ENCODE measurements around the gene TFPT.
A peak's percentile ranks its signal among the peaks of the same experiment; 100 is the strongest.

The TFPT gene

DNA sequence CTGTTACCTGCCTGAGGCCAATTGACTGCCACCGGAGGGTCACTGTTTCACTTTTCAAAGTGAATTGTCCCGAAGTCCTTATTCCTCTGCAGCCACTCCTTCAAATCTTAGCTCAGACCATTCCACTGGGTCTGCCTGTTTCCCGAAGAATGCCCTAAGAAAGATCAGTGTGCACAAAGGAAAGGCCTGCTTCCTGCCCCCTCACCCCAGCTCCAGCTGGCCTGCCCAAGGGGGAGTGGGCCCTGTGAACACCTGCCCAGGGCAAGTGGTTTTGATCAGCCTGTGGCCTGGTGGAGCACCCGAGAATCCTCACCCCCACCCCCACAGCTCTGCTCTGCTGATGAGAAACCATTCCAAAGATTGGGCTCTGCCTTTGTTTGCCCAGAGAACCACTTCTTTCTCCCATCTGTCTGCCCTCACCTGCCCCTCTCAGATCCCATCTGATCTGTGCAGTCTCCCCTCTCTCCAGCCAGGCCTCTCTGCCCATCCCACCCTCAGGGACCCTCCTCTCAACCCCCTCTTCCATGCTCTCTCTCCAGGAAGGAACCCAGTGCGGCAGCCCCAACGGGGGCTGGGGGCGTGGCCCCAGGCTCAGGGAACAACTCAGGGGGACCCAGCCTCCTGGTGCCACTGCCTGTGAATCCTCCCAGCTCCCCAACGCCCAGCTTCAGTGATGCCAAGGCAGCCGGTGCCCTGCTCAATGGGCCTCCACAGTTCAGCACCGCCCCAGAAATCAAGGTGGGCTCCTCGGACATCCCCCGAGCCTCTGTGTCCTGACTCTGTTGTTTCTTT lies 33.8 kb upstream of the TFPT start:
- DNase-seq (ENCODE audit: low read depth in 2 of 2) = no peak

DNA sequence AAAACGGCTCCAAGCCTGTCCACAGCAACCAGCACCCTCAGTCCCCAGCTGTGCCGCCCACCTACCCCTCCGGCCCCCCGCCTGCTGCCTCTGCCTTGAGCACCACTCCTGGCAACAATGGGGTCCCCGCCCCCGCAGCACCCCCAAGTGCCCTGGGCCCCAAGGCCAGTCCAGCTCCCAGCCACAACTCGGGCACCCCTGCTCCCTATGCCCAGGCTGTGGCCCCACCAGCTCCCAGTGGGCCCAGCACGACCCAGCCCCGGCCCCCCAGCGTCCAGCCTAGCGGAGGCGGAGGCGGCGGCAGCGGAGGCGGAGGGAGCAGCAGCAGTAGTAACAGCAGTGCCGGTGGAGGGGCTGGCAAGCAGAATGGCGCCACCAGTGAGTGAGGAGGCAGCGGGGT lies 32.7 kb upstream of the TFPT start:
- no peak for DNase-seq (ENCODE audit: low read depth in 2 of 2)

DNA sequence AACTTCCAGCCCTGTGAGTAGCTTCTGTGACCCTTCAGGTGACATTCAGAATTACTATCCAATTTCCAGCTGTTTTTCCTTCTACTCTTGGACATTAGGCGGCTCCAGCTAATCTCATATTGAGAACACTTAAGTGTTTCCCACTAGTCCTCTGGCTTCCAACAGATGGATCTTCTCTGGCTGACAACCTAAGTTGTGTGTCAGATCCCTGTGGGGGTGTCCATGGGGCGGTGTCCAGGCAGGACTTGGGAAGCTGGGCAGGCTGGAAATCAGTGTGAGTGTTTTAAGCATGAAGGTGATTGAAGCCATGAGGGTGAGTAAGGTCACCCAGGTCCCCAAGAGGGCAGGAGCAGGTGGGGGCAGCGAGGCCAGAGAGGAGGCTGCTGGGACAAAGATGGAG lies 32.2 kb upstream of the TFPT start:
- no peak for DNase-seq (ENCODE audit: low read depth in 2 of 2)

DNA sequence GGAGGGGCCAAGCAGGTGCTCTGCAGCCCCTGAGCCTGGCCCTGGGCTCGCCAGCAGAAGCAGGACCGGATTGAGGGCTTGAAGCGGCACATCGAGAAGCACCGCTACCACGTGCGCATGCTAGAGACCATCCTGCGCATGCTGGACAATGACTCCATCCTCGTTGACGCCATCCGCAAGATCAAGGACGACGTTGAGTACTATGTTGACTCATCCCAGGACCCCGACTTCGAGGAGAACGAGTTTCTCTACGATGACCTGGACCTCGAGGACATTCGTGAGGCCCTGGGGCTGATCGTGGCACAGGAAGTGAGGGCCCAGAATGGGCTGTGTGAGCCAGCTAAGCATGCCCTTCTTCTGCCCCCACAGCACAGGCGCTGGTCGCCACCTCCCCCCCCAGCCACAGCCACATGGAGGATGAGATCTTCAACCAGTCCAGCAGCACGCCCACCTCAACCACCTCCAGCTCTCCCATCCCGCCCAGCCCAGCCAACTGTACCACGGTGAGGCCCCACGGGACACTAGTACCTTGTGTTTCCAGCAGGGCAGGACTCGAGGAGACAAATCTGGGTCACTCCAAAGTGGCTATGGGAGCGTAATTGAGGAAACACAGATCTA lies 30.2 kb upstream of the TFPT start:
- no peak for DNase-seq (ENCODE audit: low read depth in 2 of 2)

DNA sequence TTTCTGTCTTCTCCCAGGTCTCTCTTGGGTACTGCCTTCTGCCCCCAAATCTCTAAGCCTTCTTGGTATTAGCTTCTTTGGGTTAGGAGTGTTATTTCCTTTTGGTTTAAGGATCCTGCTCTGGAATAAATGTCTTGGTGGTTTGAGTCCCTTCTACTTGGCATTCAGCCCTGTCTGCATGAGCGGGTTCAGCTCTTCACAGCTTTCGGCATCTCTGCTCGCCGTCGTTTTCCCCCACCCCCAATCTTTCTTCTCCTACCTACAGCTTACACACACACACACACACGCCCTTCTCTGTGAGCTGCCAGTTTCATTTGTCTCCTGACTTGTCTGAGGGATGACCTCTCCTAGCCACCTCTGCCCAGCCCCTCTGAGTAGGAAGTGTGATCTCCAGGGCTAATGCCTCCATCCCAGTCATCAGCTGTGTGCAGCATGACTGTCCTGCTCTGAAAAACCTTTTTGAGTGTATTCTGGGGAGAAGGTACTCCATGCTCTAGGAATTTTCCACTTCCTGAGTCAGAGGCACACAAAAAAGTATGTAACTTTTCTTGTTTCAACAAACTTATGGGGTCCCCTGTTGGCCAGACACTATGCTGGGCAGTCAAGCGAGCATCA lies 26.8 kb upstream of the TFPT start:
- DNase-seq (ENCODE audit: low read depth in 2 of 2) = no peak

DNA sequence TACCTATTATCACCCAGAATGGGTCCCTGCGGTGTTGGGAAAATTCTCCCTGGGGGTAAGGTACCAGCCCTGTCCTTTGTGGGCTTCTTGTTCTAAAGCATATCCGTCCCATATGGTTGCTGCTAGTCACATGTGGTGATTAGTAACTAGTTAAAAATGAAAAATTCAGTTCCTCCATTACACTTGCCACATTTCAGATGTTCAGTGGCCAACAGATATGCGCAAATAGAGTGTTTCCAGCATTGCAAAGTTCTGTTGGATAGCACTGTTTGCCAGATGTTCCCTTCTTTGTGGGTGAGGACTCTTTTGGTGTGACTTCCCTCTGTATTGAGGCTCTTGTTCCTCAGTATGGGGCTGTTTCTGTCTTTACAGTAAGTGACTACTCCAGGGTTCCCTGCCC lies 25.9 kb upstream of the TFPT start:
- no peak for DNase-seq (ENCODE audit: low read depth in 2 of 2)

DNA sequence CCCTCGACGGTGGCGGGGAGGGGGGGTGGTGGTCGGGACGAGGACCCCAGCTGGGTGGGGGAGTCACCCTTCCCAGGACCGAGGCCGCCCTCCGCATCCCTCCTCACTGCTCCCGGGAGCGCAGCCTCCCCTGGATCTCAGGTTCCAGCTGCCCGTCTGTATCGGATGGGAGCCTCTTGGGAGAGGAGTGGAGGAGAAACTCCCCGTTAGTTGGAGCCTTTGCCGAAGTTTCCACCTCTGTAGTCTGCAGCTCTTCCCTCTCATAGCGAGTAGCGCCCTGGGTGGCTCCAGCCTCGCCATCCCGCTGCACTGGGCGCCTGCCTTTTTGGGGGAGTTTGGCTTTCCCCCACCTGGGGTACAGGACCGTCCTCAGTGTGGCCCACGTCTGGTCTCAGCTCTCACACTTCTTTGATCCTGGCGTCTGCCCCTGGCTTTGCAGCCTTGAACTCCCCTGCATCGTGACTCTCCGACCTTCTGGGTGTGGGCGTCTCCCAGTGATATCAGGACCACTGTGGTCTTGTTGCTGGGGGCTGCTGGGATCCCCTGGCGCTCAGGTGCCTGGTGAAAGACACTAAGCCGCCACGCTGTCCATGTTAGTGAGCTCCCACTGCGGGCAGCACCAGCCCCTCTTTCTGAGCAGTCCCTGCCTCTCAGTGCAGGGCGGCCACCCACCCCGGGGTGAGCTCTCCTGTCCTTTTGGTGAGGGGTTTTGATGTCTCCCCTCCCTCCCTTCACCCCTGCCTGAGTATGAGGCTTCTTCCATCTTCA lies 23.2 kb upstream of the TFPT start:
- DNase-seq (ENCODE audit: low read depth in 2 of 2) = no peak

DNA sequence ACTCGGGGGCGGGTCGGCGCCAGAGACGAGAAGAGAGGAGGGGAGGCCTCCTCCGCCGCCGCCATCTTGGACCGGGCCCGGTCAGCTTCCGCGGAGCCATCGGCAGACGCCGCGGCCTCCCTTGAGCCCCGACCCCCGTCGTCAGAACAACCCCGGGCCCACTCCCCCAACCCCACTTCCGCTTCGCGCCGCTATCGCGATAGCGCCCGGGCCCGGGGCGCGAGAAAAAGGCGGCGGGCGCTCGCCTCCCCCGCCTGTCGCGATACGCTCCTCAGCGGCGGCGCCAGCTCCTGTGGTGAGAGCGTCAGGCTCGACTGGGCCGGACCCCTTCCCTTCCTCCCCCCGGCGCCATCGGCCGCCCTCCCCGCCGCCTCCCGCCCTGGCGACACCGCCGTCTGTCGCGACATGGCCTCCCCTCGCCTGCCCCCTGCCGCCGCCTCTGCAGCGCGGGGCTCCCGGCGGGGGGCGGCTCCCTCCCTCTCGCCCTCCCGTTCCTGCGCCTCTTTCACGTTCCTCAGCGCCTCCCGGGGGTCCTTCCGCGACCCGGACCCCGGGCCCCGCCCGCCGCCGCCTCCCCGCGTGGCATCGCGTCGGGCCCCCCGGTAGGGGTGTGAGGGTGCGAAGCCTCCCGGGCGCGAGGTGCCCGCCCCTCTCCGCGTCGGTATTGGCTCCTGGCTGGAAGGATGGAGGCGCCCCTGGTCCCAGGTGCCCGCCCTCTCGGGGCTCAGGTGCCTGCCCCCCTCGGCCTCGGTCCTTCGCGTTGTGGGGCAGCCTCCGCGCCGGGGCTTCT lies 22.4 kb upstream of the TFPT start, which contains the start of gene CNOT3:
CNOT3 (plus strand) TSS at position 64 of the 790 bp plus-strand sequence. CDS start 5,217 bp downstream, outside the sequence.
- DNase-seq (ENCODE audit: low read depth in 2 of 2) = no peak

DNA sequence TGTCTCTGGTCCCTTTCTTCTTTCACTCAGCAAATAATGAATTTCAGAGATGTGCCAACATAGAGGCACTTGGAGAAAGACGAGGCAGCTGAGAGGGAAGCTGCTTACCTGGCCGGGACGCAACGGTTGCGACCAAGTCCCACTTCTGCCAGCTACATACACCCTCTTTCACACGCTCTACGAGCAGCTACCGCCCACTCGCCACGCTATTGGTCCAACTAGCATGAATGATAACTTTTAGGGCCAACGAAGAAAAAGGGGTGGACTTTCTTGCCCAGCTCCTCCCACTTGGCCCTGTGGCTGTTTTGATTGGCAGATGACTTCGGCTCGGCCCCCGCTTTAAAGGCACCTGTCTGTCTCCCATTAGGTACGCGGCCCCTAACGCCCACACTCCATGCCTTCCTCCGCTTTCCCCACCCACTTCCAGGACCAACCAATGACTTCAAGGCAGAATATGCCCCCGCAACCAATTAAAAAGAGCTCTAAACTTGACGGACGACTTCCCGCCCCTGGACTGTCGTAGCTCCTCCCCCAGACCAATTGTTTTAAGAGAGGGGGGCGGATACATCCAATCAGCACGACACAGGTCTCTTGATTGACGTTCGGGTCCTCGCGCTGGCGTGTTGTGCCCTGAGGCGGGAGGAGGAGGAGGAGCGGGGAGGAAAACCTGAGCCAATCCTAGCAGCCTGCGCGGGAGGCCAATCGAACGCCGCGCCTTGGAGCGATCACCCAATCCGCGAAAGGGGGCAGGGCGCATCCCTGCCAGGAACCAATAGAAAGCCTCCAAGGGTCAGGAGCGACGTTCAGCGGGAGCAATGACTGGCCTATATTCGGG lies 21.6 kb upstream of the TFPT start:
- peak; percentile 97 to 98 for DNase-seq (ENCODE audit: low read depth in 2 of 2)

DNA sequence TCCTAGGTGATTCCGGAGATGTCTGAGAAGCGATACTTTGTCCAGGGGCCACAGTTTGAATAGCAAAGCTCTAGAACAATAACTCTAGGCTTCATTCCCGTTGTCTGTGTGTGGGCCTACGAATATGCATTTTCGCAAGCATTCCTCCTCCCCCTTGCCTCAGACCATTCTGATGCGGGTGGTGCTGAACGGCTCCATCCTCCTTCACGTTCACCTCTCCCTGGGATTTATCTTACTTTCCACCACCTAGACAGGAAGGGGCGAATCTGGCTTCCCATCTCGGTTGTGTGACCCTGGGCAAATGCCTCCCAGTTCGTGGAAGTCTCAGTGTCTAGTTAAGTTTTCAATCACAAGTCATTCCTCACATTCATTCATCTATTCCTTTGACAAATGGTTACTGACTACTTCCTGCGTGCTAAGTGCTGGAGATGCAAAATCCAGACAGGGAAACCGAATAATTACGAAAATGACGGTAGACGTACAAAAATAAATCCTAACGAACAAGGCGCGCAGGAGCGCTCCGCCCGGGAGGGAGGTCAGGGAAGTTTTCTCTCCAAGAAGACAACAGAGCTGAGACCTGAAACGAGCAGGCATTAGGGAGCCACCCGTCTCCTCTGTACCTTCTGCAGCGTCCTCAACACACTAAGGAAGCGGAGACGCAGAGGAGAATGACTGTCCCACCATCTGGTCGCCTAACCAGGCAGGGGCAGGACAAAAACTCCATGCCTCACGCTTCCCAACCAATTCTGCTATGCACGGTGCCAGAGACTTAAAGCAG lies 20.8 kb upstream of the TFPT start:
- no peak for DNase-seq (ENCODE audit: low read depth in 2 of 2)

DNA sequence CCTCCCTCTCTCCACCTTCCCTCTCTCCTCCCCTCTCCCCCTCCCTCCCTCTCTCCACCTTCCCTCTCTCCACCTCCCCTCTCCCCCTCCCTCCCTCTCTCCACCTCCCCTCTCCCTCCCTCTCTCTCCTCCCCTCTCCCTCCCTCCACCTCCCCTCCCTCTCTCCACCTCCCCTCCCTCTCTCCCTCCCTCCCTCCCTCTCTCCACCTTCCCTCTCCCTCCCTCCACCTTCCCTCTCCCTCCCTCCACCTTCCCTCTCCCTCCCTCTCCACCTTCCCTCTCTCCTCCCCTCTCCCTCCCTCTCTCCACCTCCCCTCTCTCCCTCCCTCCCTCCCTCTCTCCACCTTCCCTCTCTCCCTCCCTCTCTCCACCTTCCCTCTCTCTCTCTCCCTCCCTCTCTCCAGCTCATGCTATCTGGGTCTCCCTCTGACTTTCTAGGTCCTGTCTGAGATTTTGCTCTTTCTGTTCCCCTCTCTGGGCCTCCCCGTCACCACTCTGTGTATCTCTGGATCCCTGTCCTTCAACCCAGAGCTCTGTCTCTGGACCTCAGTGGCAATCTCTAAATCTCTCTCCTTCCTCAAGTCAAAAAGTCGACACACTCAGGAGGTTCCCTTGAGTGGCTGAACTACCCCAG lies 18.6 kb upstream of the TFPT start:
- no peak for DNase-seq (ENCODE audit: low read depth in 2 of 2)

DNA sequence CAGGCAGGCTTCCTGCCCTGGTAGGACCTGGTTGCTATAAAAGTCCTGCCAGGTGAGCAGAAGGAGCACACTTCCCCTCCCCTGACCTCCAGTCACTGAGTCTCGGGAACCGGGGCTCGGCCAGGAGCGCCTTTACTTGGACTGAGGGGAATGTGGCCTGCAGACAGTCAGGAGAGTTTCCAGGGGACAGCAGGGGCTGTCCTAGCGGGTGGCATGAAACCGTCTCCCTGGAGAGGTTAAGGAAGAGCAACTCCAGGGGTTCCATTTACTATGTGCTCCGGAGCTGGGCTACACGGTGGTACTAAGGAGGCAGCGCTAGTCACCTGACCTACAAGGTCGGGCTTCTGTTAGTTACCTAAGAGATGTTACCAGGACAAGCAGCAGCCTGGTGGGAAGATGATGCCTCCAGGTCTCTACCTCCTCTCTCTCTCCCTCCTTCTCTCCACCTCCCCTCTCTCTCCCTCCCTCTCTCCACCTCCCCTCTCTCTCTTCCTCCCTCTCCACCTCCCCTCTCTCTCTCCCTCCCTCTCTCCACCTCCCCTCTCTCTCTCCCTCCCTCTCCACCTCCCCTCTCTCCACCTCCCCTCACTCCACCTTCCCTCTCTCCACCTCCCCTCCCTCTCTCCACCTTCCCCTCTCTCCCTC lies 18.0 kb upstream of the TFPT start:
- no peak for DNase-seq (ENCODE audit: low read depth in 2 of 2)

DNA sequence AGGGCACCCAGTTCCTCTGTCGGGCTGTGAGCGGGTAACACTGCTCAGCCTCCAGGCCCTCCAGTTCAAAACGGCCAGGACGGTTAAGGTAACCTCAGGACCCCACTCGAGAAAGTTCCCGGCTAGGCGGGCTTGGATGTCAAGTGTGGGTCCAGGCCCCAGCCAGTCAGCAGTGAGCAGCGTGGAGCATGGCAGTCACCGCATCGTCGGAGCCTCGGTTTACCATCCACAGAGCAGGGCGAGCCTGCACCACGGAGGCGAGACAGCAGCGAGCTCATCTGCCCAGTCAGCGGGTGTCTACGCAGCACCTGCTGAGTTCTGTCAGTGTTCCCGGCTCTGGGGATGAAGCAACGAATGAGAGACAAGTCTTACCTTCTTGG lies 14.2 kb upstream of the TFPT start:
- no peak for DNase-seq (ENCODE audit: low read depth in 2 of 2)

DNA sequence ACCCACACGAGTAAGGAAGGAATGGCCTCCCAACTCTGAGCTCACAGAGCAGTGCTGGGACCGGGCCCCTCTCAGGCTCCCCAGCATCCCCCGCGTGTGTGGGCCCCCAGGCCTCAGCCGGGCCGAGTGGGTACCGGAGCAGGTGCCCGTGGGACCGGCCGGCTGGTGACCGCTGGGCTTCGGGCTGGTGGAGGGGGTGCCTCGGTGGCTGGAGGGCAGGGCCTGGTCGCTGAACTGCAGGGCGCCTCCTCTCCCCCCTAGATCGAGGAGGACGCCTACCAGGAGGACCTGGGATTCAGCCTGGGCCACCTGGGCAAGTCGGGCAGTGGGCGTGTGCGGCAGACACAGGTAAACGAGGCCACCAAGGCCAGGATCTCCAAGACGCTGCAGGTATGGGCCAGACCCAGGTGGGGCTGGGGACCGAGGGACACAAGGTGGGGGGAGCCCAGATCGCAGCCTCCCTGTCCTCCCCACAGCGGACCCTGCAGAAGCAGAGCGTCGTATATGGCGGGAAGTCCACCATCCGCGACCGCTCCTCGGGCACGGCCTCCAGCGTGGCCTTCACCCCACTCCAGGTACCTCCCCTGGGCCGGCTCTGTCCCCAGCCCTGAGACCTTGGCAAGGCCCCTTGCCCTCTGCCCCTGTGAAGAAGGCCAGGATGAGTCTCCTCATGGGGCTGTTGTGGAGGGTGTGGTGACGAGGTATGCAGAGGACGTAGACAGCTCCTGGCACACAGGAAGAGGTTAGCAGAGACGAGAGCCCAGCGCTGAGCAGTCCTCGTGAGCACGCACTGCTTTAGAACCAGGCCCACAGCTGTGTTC lies 13.5 kb upstream of the TFPT start:
- no peak for DNase-seq (ENCODE audit: low read depth in 2 of 2)

DNA sequence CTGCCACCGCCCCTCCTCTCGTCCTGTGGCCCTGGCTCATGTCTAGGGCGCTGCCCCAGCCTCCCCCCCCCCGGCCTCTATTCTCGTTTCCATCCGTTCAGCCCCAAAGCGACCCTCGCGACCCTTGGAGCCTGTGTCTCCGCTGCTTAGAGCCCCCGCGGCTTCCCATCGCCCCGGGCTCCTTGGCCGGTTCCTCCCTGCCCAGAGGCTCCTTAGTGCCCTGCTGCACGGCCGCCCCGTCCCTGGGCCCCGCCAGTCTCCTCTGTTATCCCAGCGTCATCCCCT lies 12.9 kb upstream of the TFPT start:
- DNase-seq (ENCODE audit: low read depth in 2 of 2) = no peak

DNA sequence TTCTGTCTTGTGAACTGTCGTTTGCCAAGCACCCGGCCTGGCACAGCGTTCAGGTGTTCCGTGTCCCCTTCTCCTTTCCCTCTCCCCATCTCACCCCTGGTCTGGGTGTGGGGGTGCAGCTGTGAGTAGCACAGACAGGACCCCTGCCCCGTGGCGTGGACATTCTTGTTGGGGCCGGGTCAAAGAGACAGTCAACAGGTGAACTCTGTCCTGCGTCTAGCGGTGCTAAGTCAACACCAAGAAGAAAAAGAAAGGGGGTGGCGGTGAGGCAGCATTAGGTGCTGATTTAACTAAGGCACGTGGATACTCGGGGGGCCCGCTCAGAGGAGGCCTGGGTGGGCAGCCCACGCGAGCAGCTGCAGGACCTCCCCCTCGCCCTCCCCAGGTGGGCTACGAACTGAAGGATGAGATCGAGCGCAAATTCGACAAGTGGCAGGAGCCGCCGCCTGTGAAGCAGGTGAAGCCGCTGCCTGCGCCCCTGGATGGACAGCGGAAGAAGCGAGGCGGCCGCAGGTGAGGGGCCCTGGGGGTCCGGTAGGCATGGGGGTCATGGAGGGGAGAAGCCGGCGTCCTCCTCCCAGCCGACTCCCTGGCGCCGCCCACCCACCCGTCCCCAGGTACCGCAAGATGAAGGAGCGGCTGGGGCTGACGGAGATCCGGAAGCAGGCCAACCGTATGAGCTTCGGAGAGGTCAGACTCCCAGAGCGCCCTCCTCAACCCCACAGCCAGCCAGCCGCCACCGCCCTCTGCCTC lies 12.4 kb upstream of the TFPT start:
- DNase-seq (ENCODE audit: low read depth in 2 of 2) = no peak

DNA sequence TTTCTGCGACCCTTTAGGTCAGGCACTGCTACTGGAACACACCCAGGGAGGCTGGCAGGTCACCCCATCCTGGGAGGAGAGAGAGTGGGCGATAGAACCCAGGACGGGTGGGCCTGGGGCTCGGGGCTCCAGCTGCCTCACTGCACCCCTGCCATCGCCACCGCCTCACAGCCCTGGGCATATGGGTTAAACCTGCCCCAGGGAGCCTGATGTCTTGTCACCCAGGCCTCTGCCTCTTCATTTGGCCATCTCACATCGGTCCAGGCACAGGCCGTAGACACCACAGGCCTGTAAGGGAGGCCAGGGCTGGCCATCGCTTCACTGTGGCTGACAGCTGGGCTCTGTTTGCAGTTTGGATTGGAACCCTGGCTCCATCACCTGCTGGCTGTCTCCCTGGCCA lies 10.3 kb upstream of the TFPT start:
- no peak for DNase-seq (ENCODE audit: low read depth in 2 of 2)

DNA sequence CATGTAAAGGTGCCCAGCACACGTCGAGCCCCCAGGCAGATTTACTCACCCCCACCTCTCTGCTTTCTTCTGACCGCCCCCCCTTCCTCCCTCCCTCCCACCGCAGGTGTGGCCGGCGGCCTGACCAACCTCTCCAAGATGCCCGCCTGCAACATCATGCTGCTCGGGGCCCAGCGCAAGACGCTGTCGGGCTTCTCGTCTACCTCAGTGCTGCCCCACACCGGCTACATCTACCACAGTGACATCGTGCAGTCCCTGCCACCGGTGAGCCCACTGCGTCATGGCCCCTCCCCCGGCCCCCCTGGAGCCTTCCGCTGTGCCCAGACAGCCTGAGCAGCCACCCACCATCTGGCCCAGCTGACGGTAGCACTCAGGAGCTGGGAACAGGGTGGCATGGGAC lies 8.9 kb upstream of the TFPT start:
- DNase-seq (ENCODE audit: low read depth in 2 of 2) = no peak

Measured in stimulated activated CD8-positive, alpha-beta memory T cell treated with anti-CD3 and anti-CD28 coated beads, Interleukin-2, amount 100 ng/mL, for 1 hour (primary cell).